Stimulated activated CD4-positive, alpha-beta T cell treated with anti-CD3 and anti-CD28 coated beads, Interleukin-1b, Interleukin-23, amount 100 ng/mL, for 24 hours (primary cell): ENCODE results near the gene GREB1L.
"Not testable (repeated sequence)": the region's sequence is repeated elsewhere in the genome, so short reads cannot be mapped to it uniquely, and the experiment has no call there.

Experiments
- DNase-seq, 4 experiments: peaks; one replicate each; pipeline ENCODE4 v3.0.0-alpha.2; 2020; ENCODE audit warnings: low read depth in 4 of 4, low spot score in 1 of 4

Gene GREB1L

GRCh38 chr18:21262979-21263378 is 20.9 kb downstream of the GREB1L start:
- DNase-seq, result no peak

- DNase-seq, result no peak
Measured at GRCh38 chr18:21264651-21265050, 22.6 kb downstream of the GREB1L start.

GRCh38 chr18:21265971-21266673 is 24.1 kb downstream of the GREB1L start:
- DNase-seq, result no peak

GRCh38 chr18:21267400-21267799 is 25.4 kb downstream of the GREB1L start:
- DNase-seq, result no peak

GRCh38 chr18:21269349-21269748 is 27.3 kb downstream of the GREB1L start:
- DNase-seq, result no peak

GRCh38 chr18:21270453-21270852 is 28.4 kb downstream of the GREB1L start:
- no peak for DNase-seq

GRCh38 chr18:21272016-21272579 is 30.1 kb downstream of the GREB1L start:
- no peak for DNase-seq

- DNase-seq, result no peak
Measured at GRCh38 chr18:21273568-21273967, 31.5 kb downstream of the GREB1L start.

GRCh38 chr18:21275645-21276044 is 33.6 kb downstream of the GREB1L start:
- DNase-seq, result no peak

GRCh38 chr18:21277578-21277977 is 35.5 kb downstream of the GREB1L start:
- DNase-seq, result no peak

- DNase-seq, result not testable (repeated sequence)
Measured at GRCh38 chr18:21278218-21278617, 36.2 kb downstream of the GREB1L start.

GRCh38 chr18:21281603-21282002 is 39.6 kb downstream of the GREB1L start:
- no peak for DNase-seq

GRCh38 chr18:21284540-21284939 is 42.5 kb downstream of the GREB1L start:
- no peak for DNase-seq

GRCh38 chr18:21289827-21290226 is 47.8 kb downstream of the GREB1L start:
- DNase-seq, result no peak

GRCh38 chr18:21291106-21291505 is 49.1 kb downstream of the GREB1L start:
- no peak for DNase-seq

- DNase-seq, result no peak
Measured at GRCh38 chr18:21293479-21293878, 51.4 kb downstream of the GREB1L start.

- DNase-seq, result no peak
Measured at GRCh38 chr18:21295101-21295500, 53.1 kb downstream of the GREB1L start.

- no peak for DNase-seq
Measured at GRCh38 chr18:21296045-21296444, 54.0 kb downstream of the GREB1L start.

- no peak for DNase-seq
Measured at GRCh38 chr18:21298351-21298750, 56.3 kb downstream of the GREB1L start.

GRCh38 chr18:21300035-21300907 is 58.2 kb downstream of the GREB1L start:
- no peak for DNase-seq

- no peak for DNase-seq
Measured at GRCh38 chr18:21300908-21301200, 58.8 kb downstream of the GREB1L start.

GRCh38 chr18:21303445-21303844 is 61.4 kb downstream of the GREB1L start:
- no peak for DNase-seq
